Thyroid gland (tissue), 4 donors: Measurements from ENCODE around the gene FOXN1.

Experiments
- POLR2A ChIP-seq, 2 donors: fragments of 450-650 bp; IDR thresholded peaks; one replicate each; pipeline ENCODE4 v1.6.1; 2017; ENCODE audit warnings: antibody characterized with exemption in 2 of 2, mild to moderate bottlenecking in 2 of 2, moderate library complexity in 1 of 2
- TF ChIP-seq, protein P1 (sequence below), 6 experiments: fragments of 200-600 bp in 3 of 6; fragments of 450-650 bp in 3 of 6; sonication (generic) in 3 of 6; IDR thresholded peaks; one replicate each; pipeline ENCODE4 v1.5.1; 2016 to 2019; ENCODE audit warnings: antibody characterized with exemption in 6 of 6, mild to moderate bottlenecking in 2 of 6, inconsistent platforms in 1 of 6, moderate library complexity in 1 of 6

DNA sequence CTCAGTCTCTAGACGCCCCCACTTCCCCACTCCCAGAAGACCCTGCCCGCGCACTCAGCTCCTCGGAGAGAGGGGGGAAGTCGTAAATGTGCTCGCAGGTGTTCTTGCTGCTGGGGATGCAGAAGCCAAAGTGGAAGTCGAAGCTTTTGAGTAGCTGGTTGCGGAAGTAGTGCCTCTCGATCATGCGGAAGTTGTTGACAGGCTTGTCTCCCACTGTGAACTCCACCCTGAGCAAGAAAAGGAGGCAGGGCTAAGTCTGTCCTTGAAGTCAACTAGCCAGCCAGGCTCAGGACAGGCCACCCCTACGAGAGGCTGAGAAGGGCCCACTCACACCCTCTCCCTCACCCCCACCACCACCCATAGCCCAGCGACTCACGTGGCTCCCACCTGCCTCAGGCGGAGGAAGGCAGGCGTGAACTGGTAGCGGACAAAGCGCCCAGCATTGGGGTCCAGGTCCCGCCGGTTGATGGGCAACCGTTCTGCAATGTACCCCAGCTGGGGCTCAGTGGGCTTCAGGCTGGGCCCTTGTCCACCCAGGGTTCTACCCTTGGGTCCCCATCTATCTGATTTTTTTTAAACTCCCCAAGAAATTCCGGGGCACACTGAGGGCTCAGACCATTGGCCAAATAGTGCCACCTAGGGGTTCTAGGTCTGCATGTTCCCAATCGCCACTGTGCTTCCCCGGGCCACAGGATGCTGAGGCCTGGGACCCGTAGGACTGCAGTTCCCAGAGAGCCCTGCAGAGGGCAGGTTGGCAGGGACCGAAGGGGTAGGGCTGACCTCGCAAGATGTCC is 41.7 kb downstream of the FOXN1 start:
- TF ChIP-seq, protein P1, sequence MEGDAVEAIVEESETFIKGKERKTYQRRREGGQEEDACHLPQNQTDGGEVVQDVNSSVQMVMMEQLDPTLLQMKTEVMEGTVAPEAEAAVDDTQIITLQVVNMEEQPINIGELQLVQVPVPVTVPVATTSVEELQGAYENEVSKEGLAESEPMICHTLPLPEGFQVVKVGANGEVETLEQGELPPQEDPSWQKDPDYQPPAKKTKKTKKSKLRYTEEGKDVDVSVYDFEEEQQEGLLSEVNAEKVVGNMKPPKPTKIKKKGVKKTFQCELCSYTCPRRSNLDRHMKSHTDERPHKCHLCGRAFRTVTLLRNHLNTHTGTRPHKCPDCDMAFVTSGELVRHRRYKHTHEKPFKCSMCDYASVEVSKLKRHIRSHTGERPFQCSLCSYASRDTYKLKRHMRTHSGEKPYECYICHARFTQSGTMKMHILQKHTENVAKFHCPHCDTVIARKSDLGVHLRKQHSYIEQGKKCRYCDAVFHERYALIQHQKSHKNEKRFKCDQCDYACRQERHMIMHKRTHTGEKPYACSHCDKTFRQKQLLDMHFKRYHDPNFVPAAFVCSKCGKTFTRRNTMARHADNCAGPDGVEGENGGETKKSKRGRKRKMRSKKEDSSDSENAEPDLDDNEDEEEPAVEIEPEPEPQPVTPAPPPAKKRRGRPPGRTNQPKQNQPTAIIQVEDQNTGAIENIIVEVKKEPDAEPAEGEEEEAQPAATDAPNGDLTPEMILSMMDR (IDR thresholded peaks at IDR 0.05): peak; percentile 82 to 94 (median 84)
- no peak for TF ChIP-seq POLR2A (IDR thresholded peaks at IDR 0.05)
